Measurements from ENCODE around the gene CDC40.
A peak's percentile ranks its signal among the peaks of the same experiment; 100 is the strongest.

CDC40 gene

GRCh38 chr6:110201151-110201884, 21.1 kb downstream of the CDC40 start:
- H3K4me3 ChIP-seq (ENCODE audit: low read depth, low read length), result no peak overlapping the region
- TF ChIP-seq CTCF (conservative IDR thresholded peaks at IDR 0.05; ENCODE audit: low read depth, low read length), result no peak

GRCh38 chr6:110207652-110208051, 27.4 kb downstream of the CDC40 start:
- H3K4me3 ChIP-seq (ENCODE audit: low read depth, low read length), result no peak overlapping the region
- no peak for TF ChIP-seq CTCF (conservative IDR thresholded peaks at IDR 0.05; ENCODE audit: low read depth, low read length)
- no peak for DNase-seq (ENCODE audit: low read depth)

More at GRCh38 chr6:110201151-110201884, 21.1 kb downstream of the CDC40 start:
- no peak for DNase-seq (ENCODE audit: low read depth)

GRCh38 chr6:110211753-110212152, 31.5 kb downstream of the CDC40 start:
- no peak for TF ChIP-seq CTCF (conservative IDR thresholded peaks at IDR 0.05; ENCODE audit: low read depth, low read length)
- no peak overlapping the region for H3K4me3 ChIP-seq (ENCODE audit: low read depth, low read length)
- DNase-seq (ENCODE audit: low read depth), result no peak

- no peak overlapping the region for H3K4me3 ChIP-seq (ENCODE audit: low read depth, low read length)
- DNase-seq (ENCODE audit: low read depth), result peak; percentile 5
- TF ChIP-seq CTCF (conservative IDR thresholded peaks at IDR 0.05; ENCODE audit: low read depth, low read length), result no peak
These were observed 34.1 kb downstream of the CDC40 start for GRCh38 chr6:110214338-110214737.

GRCh38 chr6:110216140-110216539, 35.9 kb downstream of the CDC40 start:
- no peak for DNase-seq (ENCODE audit: low read depth)
- TF ChIP-seq CTCF (conservative IDR thresholded peaks at IDR 0.05; ENCODE audit: low read depth, low read length), result no peak
- H3K4me3 ChIP-seq (ENCODE audit: low read depth, low read length), result no peak overlapping the region

GRCh38 chr6:110217266-110217665, 37.0 kb downstream of the CDC40 start:
- H3K4me3 ChIP-seq (ENCODE audit: low read depth, low read length), result no peak overlapping the region
- peak; percentile 49 for DNase-seq (ENCODE audit: low read depth)
- TF ChIP-seq CTCF (conservative IDR thresholded peaks at IDR 0.05; ENCODE audit: low read depth, low read length), result no peak

- H3K4me3 ChIP-seq (ENCODE audit: low read depth, low read length), result no peak overlapping the region
- TF ChIP-seq CTCF (conservative IDR thresholded peaks at IDR 0.05; ENCODE audit: low read depth, low read length), result no peak
- DNase-seq (ENCODE audit: low read depth), result peak; percentile 12
These were observed 41.5 kb downstream of the CDC40 start for GRCh38 chr6:110221738-110222137.
